C1 segment of cervical spinal cord (tissue), 14 donors: ENCODE measurements around the gene PRKCA.

ENCODE experiments used
- DNase-seq, 14 donors: peaks; one replicate each; lab custom pipeline; 2025; lab: John Stamatoyannopoulos, UW

The PRKCA gene

GRCh38 chr17:66511135-66511534, 208.7 kb downstream of the PRKCA start:
- DNase-seq = no peak

DNA sequence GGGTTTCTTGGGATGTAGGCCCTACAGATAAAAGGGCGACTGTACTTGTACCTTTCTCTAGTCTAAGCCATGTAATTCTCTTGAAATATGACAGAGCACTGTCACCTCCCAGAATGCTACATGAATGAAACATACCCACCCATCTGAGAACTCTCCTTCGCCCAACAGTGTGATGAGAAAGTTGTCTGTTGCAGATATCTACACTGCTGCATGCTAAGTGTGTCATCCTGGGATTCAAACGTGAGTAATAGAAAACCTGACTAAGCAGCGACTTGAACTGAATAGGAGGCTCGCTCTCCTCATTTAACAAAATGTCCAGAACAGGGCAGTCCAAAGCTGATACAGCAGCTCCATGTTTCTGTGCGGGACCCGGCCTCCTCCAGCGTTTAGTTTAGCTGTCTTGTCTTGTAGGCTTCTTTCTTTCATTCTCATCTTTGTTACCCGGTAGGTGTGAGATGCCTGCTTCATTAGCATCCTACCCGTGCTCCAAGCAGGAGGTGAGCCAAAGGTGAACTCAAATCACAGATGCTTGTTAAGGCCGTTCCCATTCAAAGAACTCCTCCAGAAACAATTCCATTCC, 211.9 kb downstream of the PRKCA start:
- peak in 1 of 14 donors; percentile 17 for DNase-seq

DNA sequence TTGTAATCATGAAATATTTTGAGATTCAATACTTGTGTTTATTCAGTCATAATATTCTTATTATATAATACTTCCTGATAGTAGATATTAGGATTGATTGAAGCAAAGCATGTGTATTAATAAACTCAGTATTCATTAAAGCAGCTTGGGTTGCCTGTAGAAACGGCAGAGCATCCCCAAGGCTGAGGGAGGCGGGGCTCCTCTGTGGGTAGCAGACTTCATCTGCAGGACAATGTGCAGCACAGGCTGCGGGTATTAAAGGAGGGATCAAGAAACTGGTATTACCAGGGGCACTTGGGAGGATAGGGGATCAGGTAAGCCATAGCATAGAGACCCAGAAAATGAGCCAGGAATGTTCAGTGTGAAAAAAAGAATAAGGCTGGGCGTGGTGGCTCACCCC, 213.6 kb downstream of the PRKCA start:
- DNase-seq = no peak

GRCh38 chr17:66517336-66518009, 215.1 kb downstream of the PRKCA start:
- DNase-seq = no peak

DNA sequence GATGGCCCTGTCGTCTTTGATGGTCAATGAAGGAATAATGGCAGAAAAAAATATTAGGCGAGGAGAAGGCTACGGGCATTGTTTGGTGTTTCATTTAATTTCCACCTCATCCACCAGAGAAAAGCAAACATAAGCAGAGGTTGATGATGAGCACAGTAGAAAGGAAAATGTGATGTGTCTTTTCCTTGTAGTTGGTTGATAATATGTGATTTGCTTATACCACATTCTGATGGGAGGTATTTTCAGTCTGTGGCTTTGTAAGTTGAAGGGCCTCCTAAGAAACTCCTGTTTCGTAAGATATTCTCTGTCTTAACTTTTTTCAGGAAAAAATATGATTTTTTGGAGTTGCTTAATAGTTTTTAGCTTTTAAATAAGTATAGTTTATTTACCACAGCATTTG, 215.7 kb downstream of the PRKCA start:
- DNase-seq = no peak

DNA sequence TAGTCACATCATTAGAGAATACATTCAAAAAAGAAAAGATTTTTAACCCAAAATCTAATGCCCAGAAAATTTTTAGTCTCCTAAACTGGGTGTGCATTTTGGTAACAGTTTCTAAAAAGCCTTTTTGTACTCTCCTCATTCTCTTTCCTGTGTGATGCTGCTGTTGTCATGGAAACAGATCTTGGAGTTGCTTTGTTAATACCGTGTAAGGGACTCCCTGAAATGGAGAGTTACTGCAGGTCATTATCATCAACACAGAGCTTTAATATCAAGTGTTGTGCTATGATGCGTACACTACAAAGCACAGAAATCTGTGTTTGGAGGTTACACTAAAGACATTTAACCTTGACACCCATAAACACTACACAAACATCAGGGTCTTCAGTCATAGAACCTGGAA, 216.3 kb downstream of the PRKCA start:
- no peak for DNase-seq

DNA sequence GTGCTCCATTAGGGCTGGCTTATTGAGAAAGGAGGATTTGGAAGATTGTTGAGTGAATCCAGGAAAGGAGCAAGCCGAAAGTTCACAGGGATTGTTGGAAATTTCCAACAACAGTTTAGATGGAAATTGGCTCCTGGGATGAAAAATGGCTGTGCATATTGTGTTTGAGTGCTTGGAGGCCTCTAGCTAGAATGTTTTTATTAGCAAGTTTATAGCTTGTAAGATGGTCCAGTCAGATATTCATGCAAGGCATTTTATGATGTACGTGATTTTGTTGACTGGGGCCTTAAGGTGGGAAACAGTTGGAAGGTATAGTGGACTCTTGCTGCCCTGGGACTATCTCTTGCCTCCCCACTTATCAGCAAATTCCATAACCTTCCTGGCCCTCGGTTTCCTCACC, 216.7 kb downstream of the PRKCA start:
- DNase-seq = no peak

- no peak for DNase-seq
These were observed 218.6 kb downstream of the PRKCA start for GRCh38 chr17:66520999-66521398.

DNA sequence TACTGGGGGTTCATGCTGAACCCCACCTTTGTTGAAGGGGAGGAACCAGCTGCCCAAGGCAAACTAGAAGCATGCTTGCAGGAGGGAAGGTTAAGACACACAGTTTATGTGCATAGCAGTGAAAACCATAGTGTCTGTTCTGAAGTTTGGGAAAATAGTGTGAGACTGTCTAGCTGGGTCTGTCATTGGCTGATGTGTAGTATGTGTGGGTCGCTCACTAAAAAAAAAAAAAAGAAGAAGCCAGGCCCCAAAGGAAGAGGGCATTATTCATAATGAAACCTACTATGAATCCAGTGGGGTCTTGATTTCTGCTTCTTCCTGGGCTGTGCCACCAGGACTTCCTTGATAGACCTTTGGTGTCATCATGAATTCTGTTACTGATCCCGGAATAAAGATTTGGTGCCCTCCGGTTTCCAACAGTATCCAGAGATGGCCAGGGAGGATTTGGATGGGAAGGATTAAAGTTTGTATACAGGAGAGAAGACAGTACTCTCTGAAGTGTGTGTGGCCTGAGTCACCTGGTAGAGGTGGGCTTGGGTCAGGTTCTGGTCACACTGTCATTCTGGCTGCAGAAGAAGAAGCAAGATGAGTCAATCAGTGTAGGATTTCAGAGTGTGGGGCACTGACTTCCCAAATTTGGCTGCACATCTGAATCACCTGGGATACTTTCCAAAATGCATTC, 220.3 kb downstream of the PRKCA start:
- peak in 1 of 14 donors; percentile 17 for DNase-seq

- peak in 2 of 14 donors; percentile 48 to 56 for DNase-seq
These were observed 221.2 kb downstream of the PRKCA start for GRCh38 chr17:66523378-66524200.

DNA sequence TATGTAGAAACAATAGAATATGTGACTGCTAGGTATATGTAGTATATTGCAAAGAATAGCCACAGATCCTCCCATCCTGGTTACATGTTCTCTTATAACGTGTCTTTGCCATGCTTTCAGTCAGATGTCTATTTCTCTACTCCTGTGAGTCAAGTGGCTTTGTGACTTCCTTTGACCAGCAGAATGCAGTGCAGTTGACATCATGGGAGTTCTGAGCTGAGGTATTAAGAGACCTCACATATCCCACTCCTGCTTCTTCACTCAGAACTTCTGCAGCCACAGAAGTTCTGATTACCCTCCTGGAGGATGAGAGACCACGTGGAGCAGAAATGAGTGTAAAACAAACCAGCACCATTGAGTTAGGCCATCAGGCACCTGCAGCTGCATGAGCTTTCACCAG, 222.5 kb downstream of the PRKCA start:
- DNase-seq = no peak

DNA sequence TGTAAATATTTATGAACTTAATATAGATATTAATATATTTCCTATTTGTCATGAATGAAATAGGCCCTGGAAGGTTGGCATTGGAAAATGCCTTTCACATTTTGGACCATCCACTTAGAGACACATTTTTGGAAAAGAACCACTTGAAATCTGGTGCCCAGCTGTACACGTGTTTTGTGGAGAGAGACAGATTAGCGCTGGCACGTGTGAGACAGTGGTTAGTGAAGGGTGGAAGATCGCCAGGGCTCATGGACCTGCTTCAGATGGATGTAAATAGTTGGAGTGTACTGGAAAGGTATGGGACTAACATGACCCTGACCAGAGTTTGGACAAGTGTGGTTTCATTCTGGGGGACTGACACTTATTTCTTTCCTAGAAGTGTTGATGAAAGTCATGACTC, 222.9 kb downstream of the PRKCA start:
- DNase-seq = no peak

DNA sequence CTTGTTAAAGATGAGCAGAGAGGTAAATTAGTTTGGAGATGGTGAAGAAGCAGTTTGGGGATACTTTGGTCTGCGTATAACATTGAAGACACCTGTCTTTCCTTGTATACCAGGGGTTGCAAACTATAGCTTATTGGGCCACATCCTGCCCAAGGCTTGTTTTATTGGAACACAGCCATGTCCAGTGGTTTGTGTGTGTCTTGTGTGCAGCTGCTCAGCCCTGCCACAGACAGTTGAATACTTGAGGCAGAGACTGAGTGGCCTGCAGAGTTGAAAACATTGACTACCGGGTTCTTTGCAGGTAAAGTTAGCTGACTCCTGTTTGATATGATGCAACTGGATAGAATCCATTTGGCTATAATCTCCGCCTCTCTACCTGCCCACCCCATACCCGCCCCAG, 224.4 kb downstream of the PRKCA start:
- DNase-seq = peak in 2 of 14 donors; percentile 21 to 39

DNA sequence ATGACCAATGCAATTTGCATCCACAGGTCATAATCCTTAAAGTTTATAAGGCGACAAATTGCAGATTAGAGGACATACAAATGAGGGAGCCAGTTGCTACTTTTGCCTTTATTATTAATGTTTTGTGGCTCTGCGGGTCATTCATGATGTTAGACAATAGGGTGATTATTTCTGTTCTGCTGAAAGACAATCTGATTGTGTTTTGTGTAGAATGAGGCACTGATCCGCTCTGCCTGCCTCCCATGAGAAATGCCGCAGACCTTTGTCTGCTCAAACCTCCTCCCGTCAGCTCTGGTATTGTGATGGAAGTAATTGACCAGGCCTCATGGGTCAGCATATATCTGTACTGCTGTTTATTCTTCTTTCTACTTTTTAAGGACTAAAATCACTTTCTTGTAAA, 224.9 kb downstream of the PRKCA start:
- peak in 8 of 14 donors; percentile 22 to 55 (median 40) for DNase-seq

- no peak for DNase-seq
These were observed 229.5 kb downstream of the PRKCA start for GRCh38 chr17:66531851-66532295.

GRCh38 chr17:66533572-66533971, 231.2 kb downstream of the PRKCA start:
- DNase-seq = peak in 9 of 14 donors; percentile 19 to 73 (median 45)

GRCh38 chr17:66533986-66534385, 231.6 kb downstream of the PRKCA start:
- no peak for DNase-seq

- no peak for DNase-seq
These were observed 233.2 kb downstream of the PRKCA start for GRCh38 chr17:66535611-66536010.

DNA sequence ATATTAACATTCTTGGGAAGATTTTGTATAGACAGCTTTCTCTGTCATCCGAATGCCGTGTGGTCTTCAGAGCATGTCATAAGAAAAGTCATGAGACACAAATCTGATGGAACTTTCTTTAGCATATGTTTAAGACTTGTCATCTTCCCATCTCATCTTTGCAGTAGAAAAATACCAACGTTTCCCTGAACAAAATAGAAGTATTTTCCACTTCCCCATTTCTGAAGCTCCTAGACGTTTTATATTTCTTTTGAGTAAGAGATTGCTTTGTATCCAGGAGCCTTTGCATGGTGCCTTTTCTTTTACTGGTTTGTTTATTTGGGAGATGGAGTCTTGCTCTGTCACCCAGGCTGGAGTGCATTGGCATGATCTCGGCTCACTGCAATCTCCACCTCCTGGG, 235.1 kb downstream of the PRKCA start:
- DNase-seq = no peak

DNA sequence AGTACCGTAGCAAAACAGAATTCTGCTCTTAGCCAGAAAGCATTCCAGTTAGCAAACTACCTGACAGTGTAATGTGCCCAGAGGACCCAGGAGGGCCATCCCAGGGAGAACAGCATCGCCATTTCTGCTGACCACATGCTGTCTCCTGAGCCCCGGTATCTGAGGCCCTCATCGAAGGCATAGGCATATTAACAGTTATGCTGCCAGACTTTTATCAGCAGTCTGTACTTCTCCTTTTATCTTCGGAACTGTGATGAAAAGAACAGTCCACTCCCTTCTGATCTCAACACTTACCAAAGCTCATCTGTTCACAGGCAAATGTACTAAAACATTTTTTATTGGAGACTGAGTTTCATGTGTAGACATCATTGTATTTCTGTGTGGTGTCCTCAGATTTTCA, 236.4 kb downstream of the PRKCA start:
- DNase-seq = no peak

DNA sequence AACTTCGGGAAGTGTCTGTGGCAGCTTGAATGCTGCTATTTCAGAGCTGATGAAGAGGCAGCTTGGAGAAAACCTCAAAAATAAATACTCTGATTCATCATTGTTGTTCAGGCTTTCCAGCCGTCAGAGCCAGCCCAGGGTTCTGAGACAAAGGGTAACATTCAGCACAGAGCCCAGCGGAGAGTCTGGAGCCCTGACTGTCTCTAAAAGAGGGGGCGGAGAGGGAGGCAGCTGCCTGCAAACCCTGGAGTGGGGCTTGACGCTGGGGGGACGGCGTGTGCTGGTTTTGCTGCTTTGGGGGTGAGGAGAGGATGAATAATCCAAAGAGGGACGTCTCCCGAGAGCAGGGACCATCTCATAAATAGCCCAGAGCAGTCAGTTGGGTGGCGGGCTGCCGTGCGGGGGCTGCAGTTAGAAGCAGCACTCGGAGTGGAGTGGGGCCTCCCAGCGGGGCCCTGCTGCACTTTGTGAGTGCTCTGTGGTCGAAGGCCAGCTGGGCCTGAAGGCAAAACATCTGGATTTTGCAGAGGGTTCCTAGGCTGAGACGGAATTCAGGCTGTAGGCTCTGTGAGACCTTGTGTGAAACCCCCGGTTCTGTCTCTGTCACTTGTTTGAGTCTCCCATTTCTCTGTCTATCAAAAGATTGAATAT, 237.8 kb downstream of the PRKCA start:
- peak in 13 of 14 donors; percentile 27 to 93 (median 84) for DNase-seq
